Prostate gland (tissue), 2 donors: ENCODE data around the gene BNC2.

Experiments
- CTCF ChIP-seq, 4 experiments: fragments of 200-600 bp in 2 of 4; fragments of 450-650 bp in 2 of 4; sonication (generic) in 2 of 4; IDR thresholded peaks; 1 replicate in 3 of 4; 2 replicates in 1 of 4; pipeline ENCODE4 v1.5.1; 2016 to 2019; ENCODE audit warnings: antibody characterized with exemption in 4 of 4, mild to moderate bottlenecking in 2 of 4, moderate library complexity in 2 of 4
- POLR2A ChIP-seq: fragments of 450-650 bp; IDR thresholded peaks from one replicate; pipeline ENCODE4 v1.6.1; 2016; ENCODE audit warnings: antibody characterized with exemption, mild to moderate bottlenecking
- POLR2AphosphoS5 ChIP-seq: sonication (generic); formaldehyde crosslinking; IDR thresholded peaks from one replicate; pipeline ENCODE4 v1.6.1; 2017; ENCODE audit warnings: antibody characterized with exemption

GRCh38 chr9:16613605-16614004 lies 256.9 kb downstream of the BNC2 start:
- TF ChIP-seq CTCF (IDR thresholded peaks at IDR 0.05) (no peak), POLR2A (no peak), POLR2AphosphoS5 (no peak)
